DND-41 (cell line): ENCODE results near the gene SOX5.

Experiments
- EZH2 ChIP-seq: IDR thresholded peaks from 3 replicates; pipeline ENCODE4 v1.6.1; 2012; ENCODE audit warnings: borderline replicate concordance, low read depth, mild to moderate bottlenecking, moderate library complexity, low read length, inconsistent platforms; ENCODE audit not compliant: severe bottlenecking
- TF ChIP-seq, protein P1 (sequence below): IDR thresholded peaks from 2 replicates; pipeline ENCODE4 v1.5.1; 2012; ENCODE audit warnings: borderline replicate concordance, low read length, moderate library complexity, mild to moderate bottlenecking; ENCODE audit not compliant: poor library complexity, severe bottlenecking; ENCODE audit errors: extremely low read depth

DNA sequence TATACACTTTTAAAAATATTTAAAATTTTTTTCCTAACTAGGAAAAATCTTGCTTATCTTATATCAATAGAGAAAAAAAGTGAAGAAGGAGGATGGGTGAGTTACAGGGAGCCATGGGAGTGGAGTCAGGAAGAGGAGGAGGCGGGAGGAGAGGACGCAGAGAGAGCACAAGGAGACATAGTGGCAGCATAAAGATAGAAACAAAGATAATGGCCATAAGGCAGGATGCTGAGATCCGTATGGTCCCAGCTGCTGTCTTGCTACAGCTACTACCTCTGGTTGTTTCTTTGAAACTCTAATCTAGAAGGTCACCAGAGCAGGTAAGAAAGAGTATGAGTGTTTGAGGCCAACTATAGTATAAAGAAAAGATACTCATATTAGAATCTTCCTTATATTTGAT, 2.6 kb upstream of the SOX5 start:
- TF ChIP-seq, protein P1, sequence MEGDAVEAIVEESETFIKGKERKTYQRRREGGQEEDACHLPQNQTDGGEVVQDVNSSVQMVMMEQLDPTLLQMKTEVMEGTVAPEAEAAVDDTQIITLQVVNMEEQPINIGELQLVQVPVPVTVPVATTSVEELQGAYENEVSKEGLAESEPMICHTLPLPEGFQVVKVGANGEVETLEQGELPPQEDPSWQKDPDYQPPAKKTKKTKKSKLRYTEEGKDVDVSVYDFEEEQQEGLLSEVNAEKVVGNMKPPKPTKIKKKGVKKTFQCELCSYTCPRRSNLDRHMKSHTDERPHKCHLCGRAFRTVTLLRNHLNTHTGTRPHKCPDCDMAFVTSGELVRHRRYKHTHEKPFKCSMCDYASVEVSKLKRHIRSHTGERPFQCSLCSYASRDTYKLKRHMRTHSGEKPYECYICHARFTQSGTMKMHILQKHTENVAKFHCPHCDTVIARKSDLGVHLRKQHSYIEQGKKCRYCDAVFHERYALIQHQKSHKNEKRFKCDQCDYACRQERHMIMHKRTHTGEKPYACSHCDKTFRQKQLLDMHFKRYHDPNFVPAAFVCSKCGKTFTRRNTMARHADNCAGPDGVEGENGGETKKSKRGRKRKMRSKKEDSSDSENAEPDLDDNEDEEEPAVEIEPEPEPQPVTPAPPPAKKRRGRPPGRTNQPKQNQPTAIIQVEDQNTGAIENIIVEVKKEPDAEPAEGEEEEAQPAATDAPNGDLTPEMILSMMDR = no peak
- TF ChIP-seq EZH2 = no peak
